Adipocyte (in vitro differentiated cells): ENCODE results near the gene NFS1.
"Not testable (repeated sequence)": the region's sequence is repeated elsewhere in the genome, so short reads cannot be mapped to it uniquely, and the experiment has no call there.

ENCODE experiments used
- DNase-seq: peaks from one replicate; pipeline ENCODE4 v3.0.0-alpha.2; 2015; ENCODE audit warnings: low read depth
- H3K27me3 ChIP-seq: replicated peaks from 2 replicates; pipeline ENCODE4 v1.7.0; 2013; ENCODE audit warnings: mild to moderate bottlenecking, low read length, moderate library complexity; ENCODE audit not compliant: control insufficient read depth, insufficient read depth
- H3K36me3 ChIP-seq: 2 replicates; pipeline ENCODE4 v1.7.0; 2013; ENCODE audit warnings: low read length, mild to moderate bottlenecking, moderate library complexity; ENCODE audit not compliant: control insufficient read depth, insufficient read depth, severe bottlenecking
- H3K4me1 ChIP-seq: 2 replicates; pipeline ENCODE4 v1.7.0; 2013; ENCODE audit warnings: mild to moderate bottlenecking, low read length, moderate library complexity; ENCODE audit not compliant: control insufficient read depth, insufficient read depth
- H3K4me3 ChIP-seq: 2 replicates; pipeline ENCODE4 v1.7.0; 2013; ENCODE audit warnings: mild to moderate bottlenecking, low read length, moderate library complexity
- H3K9ac ChIP-seq: 2 replicates; pipeline ENCODE4 v1.7.0; 2013; ENCODE audit warnings: mild to moderate bottlenecking, low read length, moderate library complexity
- H3K9me3 ChIP-seq: 2 replicates; pipeline ENCODE4 v1.7.0; 2013; ENCODE audit warnings: mild to moderate bottlenecking, low read length, moderate library complexity; ENCODE audit not compliant: control insufficient read depth

NFS1 gene

GRCh38 chr20:35715652-35716051 is 16.5 kb upstream of the NFS1 start:
- no peaks in the 10 kb centered on the region for H3K9me3 ChIP-seq
- no peak overlapping the region for H3K9ac ChIP-seq
- no peak overlapping the region for H3K4me3 ChIP-seq
- no peak for DNase-seq
- no peaks in the 10 kb centered on the region for H3K27me3 ChIP-seq
- H3K36me3 ChIP-seq, result peaks cover 98% of the 10 kb centered on the region
- peaks cover 38% of the 10 kb centered on the region for H3K4me1 ChIP-seq

- H3K36me3 ChIP-seq, result peaks cover 98% of the 10 kb centered on the region
- DNase-seq, result no peak
Measured at GRCh38 chr20:35714127-35714526, 15.0 kb upstream of the NFS1 start.

DNA sequence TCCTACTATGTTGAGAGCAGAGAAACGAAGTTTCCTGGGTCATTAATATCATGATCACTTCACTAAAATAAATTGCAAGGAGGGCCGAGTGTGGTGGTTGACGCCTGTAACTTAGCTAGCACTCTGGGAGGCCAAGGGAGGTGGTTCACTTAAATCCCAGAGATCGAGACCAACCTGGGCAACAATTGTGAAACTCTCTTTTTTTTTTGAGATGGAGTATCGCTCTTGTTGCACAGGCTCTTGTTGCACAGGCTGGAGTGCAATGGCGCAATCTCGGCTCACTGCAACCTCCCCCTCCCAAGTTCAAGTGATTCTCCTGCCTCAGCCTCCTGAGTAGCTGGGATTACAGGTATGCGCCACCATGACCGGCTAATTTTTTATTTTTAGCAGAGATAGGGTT is 14.0 kb upstream of the NFS1 start:
- not testable (repeated sequence) for H3K9ac ChIP-seq, DNase-seq, H3K27me3 ChIP-seq, H3K4me3 ChIP-seq, H3K9me3 ChIP-seq
- peaks cover 44% of the 10 kb centered on the region for H3K4me1 ChIP-seq
- peaks cover 98% of the 10 kb centered on the region for H3K36me3 ChIP-seq

More at GRCh38 chr20:35714127-35714526, 15.0 kb upstream of the NFS1 start:
- no peak overlapping the region for H3K9ac ChIP-seq
- H3K9me3 ChIP-seq, result no peaks in the 10 kb centered on the region
- H3K4me1 ChIP-seq, result peaks cover 43% of the 10 kb centered on the region
- no peak overlapping the region for H3K4me3 ChIP-seq
- H3K27me3 ChIP-seq, result no peaks in the 10 kb centered on the region

- no peaks in the 10 kb centered on the region for H3K27me3 ChIP-seq
- no peak overlapping the region for H3K4me3 ChIP-seq
- H3K9ac ChIP-seq, result peak overlapping the region; percentile 36
- no peaks in the 10 kb centered on the region for H3K9me3 ChIP-seq
- H3K4me1 ChIP-seq, result peaks cover 39% of the 10 kb centered on the region
- H3K36me3 ChIP-seq, result peaks cover 99% of the 10 kb centered on the region
- no peak for DNase-seq
Measured at GRCh38 chr20:35711588-35712209, 12.5 kb upstream of the NFS1 start.

DNA sequence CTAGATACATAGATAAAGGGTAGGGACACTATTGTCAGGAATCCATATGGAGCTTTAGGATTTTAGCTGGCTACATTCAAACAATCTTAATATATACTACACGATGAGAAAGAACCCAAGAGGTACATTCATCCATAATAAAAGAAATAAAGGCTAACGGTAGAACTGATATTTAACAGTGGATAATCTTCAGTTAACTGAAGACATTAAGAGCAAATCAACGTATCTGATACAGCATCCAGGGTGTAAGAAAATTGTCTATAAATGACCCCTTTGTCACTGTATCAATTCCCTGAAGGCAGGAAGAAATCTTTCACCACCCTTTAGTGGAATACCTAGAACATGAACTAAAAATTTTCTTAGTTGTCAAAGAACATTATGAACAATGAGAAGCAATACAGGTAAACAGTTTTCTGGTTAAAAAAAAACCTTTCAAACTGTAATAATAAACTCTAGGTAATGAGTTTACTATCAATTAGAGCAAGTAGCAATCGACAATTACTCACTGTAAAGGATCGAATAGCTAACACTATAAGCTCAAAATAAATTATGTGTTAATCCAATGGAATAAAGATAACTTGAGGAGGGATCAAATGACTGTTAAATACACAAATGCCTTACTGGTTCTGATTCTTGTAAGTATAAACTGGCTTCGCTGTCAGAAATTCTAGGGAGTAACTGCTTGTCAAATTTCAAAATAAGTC is 11.9 kb upstream of the NFS1 start:
- peak overlapping the region; percentile 36 for H3K9ac ChIP-seq
- peaks cover 39% of the 10 kb centered on the region for H3K4me1 ChIP-seq
- no peaks in the 10 kb centered on the region for H3K27me3 ChIP-seq
- H3K4me3 ChIP-seq, result no peak overlapping the region
- H3K9me3 ChIP-seq, result no peaks in the 10 kb centered on the region
- no peak for DNase-seq
- H3K36me3 ChIP-seq, result peaks cover 99% of the 10 kb centered on the region

DNA sequence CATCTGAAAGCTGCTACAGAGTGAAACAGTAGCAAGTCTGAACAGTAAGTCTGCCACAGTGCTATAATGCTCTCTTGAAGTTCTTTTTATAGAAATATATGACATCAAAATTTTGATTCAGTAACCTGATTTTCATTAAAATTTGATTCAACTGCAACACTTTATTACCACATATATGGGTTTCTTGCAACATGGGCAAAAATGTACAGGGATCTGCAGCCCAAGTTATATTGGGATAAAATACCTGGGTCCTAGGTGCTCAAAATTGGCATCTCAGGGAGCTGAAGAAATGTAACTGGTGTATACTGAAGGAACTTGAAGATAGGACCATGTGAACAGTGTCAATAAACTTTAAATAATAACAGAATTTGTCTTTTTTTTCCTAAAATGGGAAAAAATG is 10.9 kb upstream of the NFS1 start:
- H3K9me3 ChIP-seq, result no peaks in the 10 kb centered on the region
- H3K36me3 ChIP-seq, result peaks cover 99% of the 10 kb centered on the region
- DNase-seq, result no peak

DNA sequence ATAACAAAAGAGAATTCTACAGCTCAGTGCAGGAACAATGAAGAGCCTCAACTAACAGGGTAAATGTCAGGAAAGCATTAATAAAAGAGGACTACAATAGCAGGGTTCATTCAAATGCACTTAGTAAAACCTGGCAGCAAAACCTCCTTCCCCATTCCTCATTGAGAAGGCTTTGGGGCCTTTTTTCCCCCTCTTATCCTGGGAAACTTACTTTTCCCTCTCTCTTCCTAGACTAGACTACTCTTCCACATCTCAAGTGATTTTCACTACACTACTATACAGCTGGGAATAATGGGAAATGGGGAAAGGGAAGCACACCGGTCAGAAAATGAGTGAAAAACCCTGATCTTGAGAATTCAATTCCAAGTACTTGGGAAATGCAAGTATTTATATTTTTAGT is 10.1 kb upstream of the NFS1 start:
- H3K9me3 ChIP-seq, result no peaks in the 10 kb centered on the region
- peaks cover 39% of the 10 kb centered on the region for H3K4me1 ChIP-seq
- H3K4me3 ChIP-seq, result no peak overlapping the region
- peak overlapping the region; percentile 36 for H3K9ac ChIP-seq
- H3K36me3 ChIP-seq, result peaks cover 99% of the 10 kb centered on the region
- no peaks in the 10 kb centered on the region for H3K27me3 ChIP-seq
- no peak for DNase-seq

More for the DNA sequence above, 10.9 kb upstream of the NFS1 start:
- Histone ChIP-seq H3K9ac (peak overlapping the region; percentile 36), H3K4me1 (peaks cover 39% of the 10 kb centered on the region), H3K27me3 (no peaks in the 10 kb centered on the region), H3K4me3 (no peak overlapping the region)

GRCh38 chr20:35708502-35708901 is 9.3 kb upstream of the NFS1 start:
- H3K9me3 ChIP-seq, result no peaks in the 10 kb centered on the region
- H3K36me3 ChIP-seq, result peaks cover 99% of the 10 kb centered on the region
- peaks cover 39% of the 10 kb centered on the region for H3K4me1 ChIP-seq
- DNase-seq, result no peak
- peak overlapping the region; percentile 23 for H3K9ac ChIP-seq
- H3K27me3 ChIP-seq, result no peaks in the 10 kb centered on the region
- H3K4me3 ChIP-seq, result no peak overlapping the region

- DNase-seq, H3K4me3 ChIP-seq, H3K9me3 ChIP-seq, H3K9ac ChIP-seq, H3K27me3 ChIP-seq: not testable (repeated sequence)
- Histone ChIP-seq H3K36me3 (peaks cover 100% of the 10 kb centered on the region), H3K4me1 (peaks cover 45% of the 10 kb centered on the region)
Measured at GRCh38 chr20:35706591-35707529, 7.7 kb upstream of the NFS1 start.

- not testable (repeated sequence) for H3K4me3 ChIP-seq, H3K27me3 ChIP-seq, H3K9me3 ChIP-seq, DNase-seq, H3K9ac ChIP-seq
- H3K36me3 ChIP-seq, result peaks cover 98% of the 10 kb centered on the region
- peaks cover 42% of the 10 kb centered on the region for H3K4me1 ChIP-seq
Measured at GRCh38 chr20:35705894-35706293, 6.7 kb upstream of the NFS1 start.
